Heart left ventricle (tissue), 16 donors: ENCODE measurements around the gene WDFY3. TPM values are rescaled to one million over a fixed set of nuclear protein-coding genes. Genes with fewer than 3 reads are reported as not detected.
A peak's percentile ranks its signal among the peaks of the same experiment; 100 is the strongest.

Source experiments
- ATAC-seq, 4 donors: fragments of 200-7000 bp; cut with Tn5 transposase; one replicate each; pipeline ENCODE4 v1.9.1; 2020 to 2022; ENCODE audit warnings: moderate library complexity in 4 of 4, mild to moderate bottlenecking in 3 of 4, moderate number of reproducible peaks in 1 of 4
- DNase-seq, 5 donors: peaks; one replicate each; pipeline ENCODE4 v3.0.0-alpha.2; 2020
- H3K27ac ChIP-seq, 12 donors: fragments of 200-600 bp; sonication (generic) in 4 of 12; one replicate each; pipeline versions ENCODE4 v1.5.0 to v1.8.0; 2016 to 2022; ENCODE audit warnings: mild to moderate bottlenecking in 2 of 12
- H3K27me3 ChIP-seq, 9 donors: fragments of 200-600 bp; sonication (generic) in 2 of 9; one replicate each; pipeline versions ENCODE4 v1.5.1 to v1.8.0; 2016 to 2022; ENCODE audit warnings: mild to moderate bottlenecking in 3 of 9
- H3K36me3 ChIP-seq, 9 donors: fragments of 200-600 bp; sonication (generic) in 2 of 9; one replicate each; pipeline versions ENCODE4 v1.5.0 to v1.8.0; 2018 to 2022; ENCODE audit warnings: mild to moderate bottlenecking in 2 of 9
- H3K4me1 ChIP-seq, 12 donors: fragments of 200-600 bp; sonication (generic) in 4 of 12; one replicate each; pipeline versions ENCODE4 v1.5.0 to v1.8.0; 2016 to 2022; ENCODE audit warnings: mild to moderate bottlenecking in 3 of 12
- H3K4me3 ChIP-seq, 12 donors: fragments of 200-600 bp; sonication (generic) in 4 of 12; one replicate each; pipeline versions ENCODE4 v1.5.0 to v1.8.0; 2017 to 2022; ENCODE audit warnings: mild to moderate bottlenecking in 9 of 12, moderate library complexity in 4 of 12
- H3K9me3 ChIP-seq, 12 donors: fragments of 200-600 bp; sonication (generic) in 4 of 12; one replicate each; pipeline versions ENCODE4 v1.5.0 to v1.8.0; 2016 to 2022; ENCODE audit warnings: mild to moderate bottlenecking in 1 of 12
- POLR2A ChIP-seq, 2 donors: fragments of 450-650 bp; IDR thresholded peaks; one replicate each; pipeline ENCODE4 v1.6.1; 2017; ENCODE audit warnings: antibody characterized with exemption in 2 of 2, mild to moderate bottlenecking in 2 of 2, moderate library complexity in 2 of 2
- WGBS, 4 donors: extraction: QIAGEN DNeasy Blood & Tissue Kit in 2 of 4; methylation state at CpG; one replicate each; pipeline versions ENCODE4 v1.1.5 to v1.1.7; 2013 to 2018; 5-methylcytosine and 5-hydroxymethylcytosine counted together
- intact Hi-C, 10 donors: fragments of 100-400 bp; cut with DNase I; formaldehyde crosslinking; loops; one replicate each; pipeline versions ENCODE4 v1.11.1 to v1.14.2; 2022
- polyA plus RNA-seq, 2 donors: library from polyadenylated mRNA; stranded (reverse); fragments of 200-250 nt; gene quantifications; one replicate each; pipeline ENCODE4 v1.2.3, GENCODE V29; 2013
- total RNA-seq, 9 donors: library from RNA; depleted of rRNA in 2 of 9; stranded (reverse); fragments of >200 nt in 2 of 9; fragmentation: NEBNext Ultra II Directional in 3 of 9; extraction: Animal tissue kit (Norgen Biotek cat#: 25700) in 3 of 9; gene quantifications; one replicate each; pipeline versions ENCODE4 v1.1.0 to v1.2.4, GENCODE V29; 2016 to 2023
- TF ChIP-seq, protein P1 (sequence below), 12 donors: fragments of 200-600 bp; sonication (generic) in 4 of 12; IDR thresholded peaks; one replicate each; pipeline versions ENCODE4 v1.5.0 to v1.8.0; 2018 to 2022; ENCODE audit warnings: antibody characterized with exemption in 12 of 12, mild to moderate bottlenecking in 5 of 12
- donor health status: ischemic (EF 13 %, LVEDD 7.1; RV severe dilation, severe dysfunction).
- donor health status: healthy with polysubstance abuse.
- donor health status: DM: no; HTN: yes; CAD: no.
- donor health status: DM: no; HTN: no; CAD: no.
- donor health status: ischemic (EF 25% LVEDD 6.9; RV normal size, moderate dysfunction).
- donor health status: ischemic (EF 25% LVEDD 5.7; RV mildly dilated, moderate dysfunction).
- donor health status: healthy.
- donor health status: DM: yes; HTN: yes; CAD: no.
- donor health status: ischemic (EF 35%, LVEDD 5.7; RV mildly dilated, moderate dysfunction).
- donor health status: nonischemic (EF 11% LVEDD 7.7; RV severe dilation, severe dysfunction).
- donor health status: DM: yes; HTN: yes; CAD: no.
- donor health status: PGD.
- donor health status: ischemic (EF 29% LVEDD 5.4; RV normal size, mild dysfunction).
- donor health status: nonischemic (EF 23%, LVEDD 6.1; RV moderate dilation, normal function).

The WDFY3 gene
- total and polyA plus RNA-seq, 11 donors = 5.0 to 103 (median 40.4) TPM

DNA sequence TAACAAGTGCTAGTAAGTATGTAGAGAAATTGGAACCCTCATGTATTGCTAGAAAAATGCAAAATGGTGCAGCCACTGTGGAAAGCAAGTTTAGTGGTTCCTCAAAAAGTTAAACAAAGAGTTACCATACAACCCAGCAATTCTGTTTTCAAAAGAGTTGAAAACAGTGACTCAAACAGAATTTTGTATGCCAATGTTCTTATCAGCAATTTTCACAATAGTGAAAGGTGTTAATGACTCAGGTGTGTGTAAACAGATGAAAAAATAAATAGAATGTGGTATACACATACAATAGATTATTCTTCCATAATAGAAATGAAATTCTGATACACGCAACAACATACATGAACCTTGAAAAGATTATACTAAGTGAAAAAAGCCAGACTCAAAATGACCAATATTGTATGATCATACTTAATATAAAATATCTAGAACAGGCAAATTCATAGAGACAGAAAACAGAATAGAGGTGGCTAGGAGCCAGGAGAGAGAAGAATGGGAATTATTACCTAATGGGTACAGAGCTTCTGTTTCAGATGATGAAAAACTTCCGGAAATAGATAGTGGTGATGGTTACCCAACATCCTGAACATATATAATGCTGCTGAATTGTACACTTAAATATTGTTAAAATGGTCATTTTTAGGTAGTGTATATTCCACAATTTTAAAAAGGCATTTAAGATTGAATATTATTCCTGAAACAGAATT is 51.6 kb downstream of the WDFY3 start:
- H3K27ac ChIP-seq = no peak overlapping the region
- peak in 1 of 4 donors; percentile 51 for ATAC-seq

DNA sequence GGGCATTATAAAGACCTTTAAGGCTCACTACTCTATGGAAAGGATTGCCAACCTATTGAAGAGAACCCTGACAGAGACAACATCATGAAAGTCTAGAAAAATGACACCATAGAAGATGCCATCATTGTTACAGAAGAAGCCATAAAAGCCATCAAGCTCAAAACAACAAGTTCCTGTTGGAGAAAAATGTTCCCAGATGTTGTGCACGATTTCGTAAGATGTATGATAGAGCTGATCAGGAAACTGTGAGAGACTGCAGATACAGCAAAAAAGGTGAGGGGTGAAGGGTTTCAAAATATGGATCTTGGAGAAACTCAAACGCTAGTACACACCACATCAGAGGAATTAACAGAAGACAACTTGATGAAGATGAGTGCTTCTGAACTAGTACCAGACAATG is 53.3 kb downstream of the WDFY3 start:
- Histone ChIP-seq H3K36me3 (no peaks in the 10 kb centered on the region), H3K4me1 (peaks cover 0 to 57% (median 30%) of the 10 kb centered on the region in 12 donors), H3K27me3 (no peaks in the 10 kb centered on the region), H3K9me3 (no peaks in the 10 kb centered on the region), H3K4me3 (no peak overlapping the region), H3K27ac (no peak overlapping the region)
- DNase-seq = no peak
- WGBS, 4 donors = 86 to 88% (median 86%) methylated on average over 3 of the region's 3 CpGs
- no peak for ATAC-seq
- intact Hi-C loops = loop anchor here in 2 of 10 donors (1.0 to 10.0 kb wide), 2 partner anchors 32 to 52 kb away; partner anchors contain the start of gene WDFY3 (in 1 of the 2)
- no peak for TF ChIP-seq POLR2A (IDR thresholded peaks at IDR 0.05)
- TF ChIP-seq, protein P1, sequence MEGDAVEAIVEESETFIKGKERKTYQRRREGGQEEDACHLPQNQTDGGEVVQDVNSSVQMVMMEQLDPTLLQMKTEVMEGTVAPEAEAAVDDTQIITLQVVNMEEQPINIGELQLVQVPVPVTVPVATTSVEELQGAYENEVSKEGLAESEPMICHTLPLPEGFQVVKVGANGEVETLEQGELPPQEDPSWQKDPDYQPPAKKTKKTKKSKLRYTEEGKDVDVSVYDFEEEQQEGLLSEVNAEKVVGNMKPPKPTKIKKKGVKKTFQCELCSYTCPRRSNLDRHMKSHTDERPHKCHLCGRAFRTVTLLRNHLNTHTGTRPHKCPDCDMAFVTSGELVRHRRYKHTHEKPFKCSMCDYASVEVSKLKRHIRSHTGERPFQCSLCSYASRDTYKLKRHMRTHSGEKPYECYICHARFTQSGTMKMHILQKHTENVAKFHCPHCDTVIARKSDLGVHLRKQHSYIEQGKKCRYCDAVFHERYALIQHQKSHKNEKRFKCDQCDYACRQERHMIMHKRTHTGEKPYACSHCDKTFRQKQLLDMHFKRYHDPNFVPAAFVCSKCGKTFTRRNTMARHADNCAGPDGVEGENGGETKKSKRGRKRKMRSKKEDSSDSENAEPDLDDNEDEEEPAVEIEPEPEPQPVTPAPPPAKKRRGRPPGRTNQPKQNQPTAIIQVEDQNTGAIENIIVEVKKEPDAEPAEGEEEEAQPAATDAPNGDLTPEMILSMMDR (IDR thresholded peaks at IDR 0.05) = no peak

More for the DNA sequence above, 51.6 kb downstream of the WDFY3 start:
- Histone ChIP-seq H3K4me3 (no peak overlapping the region), H3K36me3 (peaks cover 0 to 6% (median 0%) of the 10 kb centered on the region in 9 donors), H3K9me3 (no peaks in the 10 kb centered on the region), H3K27me3 (no peaks in the 10 kb centered on the region), H3K4me1 (peaks cover 0 to 54% (median 30%) of the 10 kb centered on the region in 12 donors)
- 78 to 83% (median 79%) methylated on average over 2 of the region's 2 CpGs for WGBS, 4 donors
- TF ChIP-seq, protein P1 (IDR thresholded peaks at IDR 0.05) = no peak
- TF ChIP-seq POLR2A (IDR thresholded peaks at IDR 0.05) = no peak
- no peak for DNase-seq
- intact Hi-C loops = loop anchor here in 1 of 10 donors (10.0 kb wide), 1 partner anchor 50 kb away; the partner anchor contains the start of gene WDFY3

DNA sequence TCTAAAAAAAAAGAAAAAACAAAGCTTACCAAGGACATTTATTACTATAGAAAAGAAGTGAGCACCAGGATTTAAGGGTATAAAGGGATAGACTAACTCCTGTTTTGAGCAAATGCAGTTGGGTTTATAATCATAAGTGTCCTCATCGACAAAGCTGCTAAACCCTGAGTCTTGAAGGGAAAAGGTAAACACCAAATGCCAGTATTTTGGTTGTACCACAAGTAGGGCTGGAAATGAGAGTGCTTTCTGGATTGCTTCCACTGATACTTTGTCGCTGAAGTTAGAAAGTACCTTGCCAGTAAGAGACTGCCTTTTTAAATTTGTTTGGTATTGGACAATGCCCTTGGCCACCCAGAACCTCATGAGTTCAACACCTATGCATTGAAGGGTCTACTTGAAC is 53.7 kb downstream of the WDFY3 start:
- TF ChIP-seq POLR2A (IDR thresholded peaks at IDR 0.05) = no peak
- TF ChIP-seq, protein P1 (IDR thresholded peaks at IDR 0.05) = no peak
- H3K9me3 ChIP-seq = no peaks in the 10 kb centered on the region
- no peak overlapping the region for H3K4me3 ChIP-seq
- H3K27me3 ChIP-seq = no peaks in the 10 kb centered on the region
- no peaks in the 10 kb centered on the region for H3K36me3 ChIP-seq
- H3K27ac ChIP-seq = no peak overlapping the region
- intact Hi-C loops = loop anchor here in 2 of 10 donors (1.0 to 10.0 kb wide), 2 partner anchors 33 to 52 kb away; partner anchors contain the start of gene WDFY3 (in 1 of the 2)
- WGBS, 4 donors = 74 to 85% (median 83%) methylated on average over 2 of the region's 2 CpGs
- DNase-seq (no peak), ATAC-seq (no peak)
- H3K4me1 ChIP-seq = peaks cover 0 to 55% (median 29%) of the 10 kb centered on the region in 12 donors

DNA sequence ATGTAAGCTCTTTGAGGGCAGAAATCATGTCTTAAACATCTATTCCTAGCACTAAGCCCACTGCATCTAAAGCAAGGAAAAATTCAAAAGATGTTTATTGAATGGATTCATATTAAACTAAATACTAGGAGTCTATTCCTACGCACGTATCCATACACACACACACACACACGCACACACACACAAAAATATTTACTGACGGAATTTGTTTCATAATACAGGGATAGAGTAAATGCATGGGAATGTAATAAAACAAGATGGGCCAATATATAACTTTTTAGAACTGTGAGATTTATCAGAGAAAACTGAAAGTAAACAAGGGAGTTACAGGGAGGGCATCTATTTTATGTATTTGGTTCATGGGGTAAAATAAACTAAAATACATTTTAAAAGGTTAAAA is 57.6 kb downstream of the WDFY3 start:
- Histone ChIP-seq H3K27ac (no peak overlapping the region), H3K9me3 (no peaks in the 10 kb centered on the region), H3K4me3 (no peak overlapping the region), H3K27me3 (no peaks in the 10 kb centered on the region), H3K36me3 (no peaks in the 10 kb centered on the region), H3K4me1 (peaks cover 0 to 34% (median 2%) of the 10 kb centered on the region in 12 donors)
- TF ChIP-seq, protein P1 (IDR thresholded peaks at IDR 0.05) = no peak
- TF ChIP-seq POLR2A (IDR thresholded peaks at IDR 0.05) = no peak
- DNase-seq (no peak), ATAC-seq (no peak)
- WGBS, 4 donors = 91 to 97% (median 95%) methylated on average over 4 of the region's 4 CpGs
- intact Hi-C loops = loop anchor here in 1 of 10 donors (10.0 kb wide), 1 partner anchor 56 kb away; the partner anchor contains the start of gene WDFY3
